ENCODE measurements around the gene IFT88.
"Not testable (repeated sequence)": the region's sequence is repeated elsewhere in the genome, so short reads cannot be mapped to it uniquely, and the experiment has no call there.

The IFT88 gene

GRCh38 chr13:20647758-20648157 is 80.8 kb downstream of the IFT88 start:
- DNase-seq, result no peak

- no peak for DNase-seq
These were observed 86.0 kb downstream of the IFT88 start for GRCh38 chr13:20652946-20653345.

- no peak for DNase-seq
These were observed 87.2 kb downstream of the IFT88 start for GRCh38 chr13:20654156-20654555.

DNA sequence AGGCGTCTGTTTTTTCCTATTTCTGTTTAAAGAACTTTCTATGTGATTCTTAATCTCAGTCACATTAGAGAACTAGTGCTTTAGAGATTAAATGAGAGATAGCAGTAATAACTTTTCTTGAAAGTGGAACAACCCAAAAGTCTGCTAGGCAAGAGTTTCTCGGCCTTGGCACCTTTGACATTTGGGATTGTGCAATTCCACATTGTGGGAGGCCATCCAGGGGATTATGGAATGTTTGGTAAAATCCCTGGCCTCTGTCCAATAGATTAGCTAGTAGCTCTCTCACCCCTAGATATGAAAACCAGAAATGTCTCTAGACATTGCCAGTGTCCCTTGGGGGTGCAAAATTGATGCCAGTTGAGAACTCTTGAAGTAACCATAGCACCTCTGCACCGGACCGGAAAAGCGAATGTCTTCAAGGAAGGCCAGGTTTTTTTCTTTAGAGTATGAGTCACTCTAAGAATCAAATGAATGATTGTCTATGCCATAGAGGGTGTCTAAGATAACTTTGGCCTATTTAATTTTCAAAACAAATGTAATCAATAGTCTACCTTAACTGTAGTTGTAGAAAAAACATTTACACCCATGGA is 91.6 kb downstream of the IFT88 start:
- DNase-seq, result no peak

GRCh38 chr13:20664351-20664750 is 97.4 kb downstream of the IFT88 start:
- DNase-seq, result no peak

GRCh38 chr13:20666948-20667347 is 100.0 kb downstream of the IFT88 start:
- no peak for DNase-seq

- no peak for DNase-seq
These were observed 101.0 kb downstream of the IFT88 start for GRCh38 chr13:20667857-20668437.

DNA sequence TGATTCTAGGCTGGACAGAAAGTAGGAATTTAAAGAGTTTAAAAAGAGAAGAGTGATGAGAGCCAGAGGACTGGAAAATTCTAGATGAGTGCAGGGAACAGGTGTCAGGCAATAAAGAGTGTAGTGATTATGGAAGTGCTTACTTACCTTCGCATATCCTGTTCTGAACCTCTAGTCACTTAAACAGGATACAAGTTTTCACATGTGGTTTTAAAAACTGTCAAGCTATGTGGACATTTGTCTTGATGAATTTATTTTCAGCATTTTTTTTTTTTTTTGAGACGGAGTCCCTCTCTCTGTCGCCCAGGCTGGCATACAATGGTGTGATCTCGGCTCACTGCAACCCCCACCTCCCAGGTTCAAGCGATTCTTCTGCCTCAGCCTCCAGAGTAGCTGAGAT is 102.2 kb downstream of the IFT88 start:
- no peak for DNase-seq

DNA sequence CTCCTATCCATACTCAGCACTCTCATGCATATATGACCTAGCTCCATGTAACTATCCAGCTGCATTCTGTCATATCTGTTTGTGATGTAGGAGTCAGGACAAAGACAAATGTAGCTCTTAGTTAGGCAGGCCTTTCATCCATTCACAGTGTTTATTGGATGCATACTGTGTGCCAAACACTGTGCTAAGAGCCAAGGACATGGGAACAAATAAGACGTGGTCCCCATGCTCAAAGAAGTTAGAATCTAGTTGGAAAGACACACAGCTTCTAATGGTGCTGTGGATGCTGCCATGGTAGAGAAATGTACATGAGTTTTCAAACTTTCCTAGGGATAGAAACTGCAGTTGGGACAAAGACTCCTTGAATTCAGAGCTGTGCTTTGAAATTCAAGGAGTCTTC is 104.8 kb downstream of the IFT88 start:
- DNase-seq, result no peak

GRCh38 chr13:20672772-20673171 is 105.8 kb downstream of the IFT88 start:
- no peak for DNase-seq

DNA sequence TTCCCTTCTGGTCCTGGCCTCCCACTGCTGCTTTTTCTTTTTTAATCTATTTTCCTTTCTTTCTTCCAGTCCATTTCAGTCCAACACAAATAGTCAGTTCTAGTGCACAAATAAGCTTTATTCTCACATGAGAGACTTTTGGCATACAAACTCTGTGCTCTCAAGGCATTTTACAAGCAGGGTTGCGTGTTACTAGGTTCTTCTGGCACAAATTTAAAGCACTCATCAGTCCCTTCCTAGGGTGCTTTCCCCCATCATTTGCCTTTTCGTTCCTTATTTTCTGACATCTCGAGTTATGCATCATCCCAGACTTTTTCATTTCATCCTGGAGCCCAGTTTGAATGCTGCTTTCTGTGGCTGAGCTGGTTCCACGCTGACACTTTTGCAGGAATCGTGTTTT is 106.8 kb downstream of the IFT88 start:
- DNase-seq, result no peak

DNA sequence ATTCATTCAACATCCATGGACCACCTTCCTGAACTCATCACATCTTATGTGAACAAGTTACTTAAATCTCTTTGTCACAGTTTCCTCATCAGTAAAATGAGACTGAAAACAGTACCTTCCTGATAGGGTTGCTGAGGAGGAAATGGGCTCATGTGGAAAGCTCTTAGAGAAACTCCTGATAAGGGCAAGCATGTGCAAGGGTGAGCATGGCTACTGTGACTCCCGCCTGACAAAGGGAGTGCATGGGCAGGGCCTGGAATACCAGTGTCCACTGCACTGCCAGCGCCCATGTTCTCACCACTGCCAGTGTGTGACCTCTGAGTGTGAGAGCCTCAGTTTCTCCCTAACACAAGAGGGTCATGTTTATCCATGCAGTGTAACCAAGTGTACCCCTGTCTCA is 109.3 kb downstream of the IFT88 start:
- DNase-seq, result no peak

- DNase-seq, result not testable (repeated sequence)
These were observed 111.6 kb downstream of the IFT88 start for GRCh38 chr13:20678606-20679005.

- DNase-seq, result no peak
These were observed 112.9 kb downstream of the IFT88 start for GRCh38 chr13:20679879-20680278.

GRCh38 chr13:20680416-20681080 is 113.6 kb downstream of the IFT88 start:
- no peak for DNase-seq

DNA sequence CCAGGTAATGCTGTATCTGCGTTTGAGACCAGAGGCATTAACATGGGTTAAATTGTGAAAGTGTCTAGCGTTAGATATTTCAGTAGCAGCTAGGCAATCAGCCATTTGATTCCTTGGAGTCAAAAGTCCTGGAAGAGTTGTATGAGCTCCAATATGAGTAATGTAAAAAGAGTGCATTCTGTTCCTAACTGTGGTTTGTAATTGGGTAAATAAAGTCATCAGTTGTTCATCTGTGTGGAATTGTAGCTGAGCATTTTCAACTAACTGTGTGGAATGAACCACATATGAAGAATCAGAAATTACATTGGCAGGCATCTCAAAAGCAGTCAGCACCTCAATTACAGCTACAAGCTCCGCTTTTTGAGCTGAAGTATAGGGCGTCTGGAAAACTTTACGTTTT is 114.5 kb downstream of the IFT88 start:
- not testable (repeated sequence) for DNase-seq

- no peak for DNase-seq
These were observed 115.1 kb downstream of the IFT88 start for GRCh38 chr13:20682061-20682460.

DNA sequence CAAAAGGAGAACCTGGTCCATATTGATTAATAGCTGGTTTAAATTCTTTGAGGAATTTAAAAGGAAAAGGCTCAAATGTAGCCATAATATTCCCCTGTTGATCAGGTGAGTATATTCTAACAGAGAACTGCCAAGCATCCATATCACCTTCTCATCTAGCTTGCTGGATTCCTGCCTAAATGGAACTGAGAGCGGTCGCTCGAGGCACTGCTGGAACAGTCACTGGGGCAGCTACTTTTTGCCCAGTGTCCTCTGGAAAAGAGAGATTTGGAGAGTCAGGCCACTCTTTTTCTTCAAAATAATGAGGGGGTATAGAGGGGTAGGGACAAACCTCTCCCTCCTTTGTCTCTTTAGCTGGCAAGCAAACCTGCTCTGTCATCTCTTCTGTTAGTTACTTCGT is 117.1 kb downstream of the IFT88 start:
- no peak for DNase-seq

- no peak for DNase-seq
These were observed 117.6 kb downstream of the IFT88 start for GRCh38 chr13:20684546-20684945.

DNA sequence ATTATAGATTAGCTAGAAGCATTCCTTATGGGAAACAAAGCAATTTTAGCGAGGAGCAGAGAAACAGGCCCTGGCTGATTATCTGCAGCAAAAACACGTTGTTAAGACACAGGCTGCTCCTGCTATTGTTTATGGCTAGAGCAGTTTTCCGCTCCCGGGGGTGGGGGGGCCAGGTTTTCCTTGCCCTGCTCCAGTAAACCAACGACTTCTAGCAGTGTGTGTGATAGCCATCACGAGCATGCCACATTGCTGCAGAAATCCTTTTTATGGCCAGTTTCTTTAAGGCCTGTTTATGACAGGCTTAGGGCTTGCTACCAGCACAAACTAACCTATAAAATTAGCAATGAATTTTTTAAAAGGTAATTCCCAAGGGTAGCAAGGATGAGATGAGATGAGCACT is 118.1 kb downstream of the IFT88 start:
- DNase-seq, result no peak

GRCh38 chr13:20686167-20686566 is 119.2 kb downstream of the IFT88 start:
- no peak for DNase-seq

GRCh38 chr13:20686863-20687579 is 120.1 kb downstream of the IFT88 start:
- no peak for DNase-seq

DNA sequence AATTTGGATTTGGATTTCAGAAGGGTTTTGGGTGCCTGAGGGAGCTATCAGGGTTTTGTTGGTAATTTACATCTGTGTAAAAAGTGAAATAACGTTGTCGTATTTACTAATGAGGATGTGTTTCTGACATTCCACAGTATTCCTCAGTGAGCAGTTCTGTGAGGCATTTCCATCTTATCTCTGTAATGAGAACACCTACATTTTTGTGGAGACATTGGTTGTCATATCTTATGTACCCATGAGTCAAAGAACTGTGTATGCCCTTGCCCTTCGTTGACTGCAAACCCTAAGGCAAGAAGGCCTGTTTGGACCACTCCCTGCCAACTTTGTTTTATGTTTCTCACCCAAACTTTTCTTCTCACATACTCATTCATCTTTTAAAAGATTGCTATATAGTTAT is 122.3 kb downstream of the IFT88 start:
- DNase-seq, result no peak

DNA sequence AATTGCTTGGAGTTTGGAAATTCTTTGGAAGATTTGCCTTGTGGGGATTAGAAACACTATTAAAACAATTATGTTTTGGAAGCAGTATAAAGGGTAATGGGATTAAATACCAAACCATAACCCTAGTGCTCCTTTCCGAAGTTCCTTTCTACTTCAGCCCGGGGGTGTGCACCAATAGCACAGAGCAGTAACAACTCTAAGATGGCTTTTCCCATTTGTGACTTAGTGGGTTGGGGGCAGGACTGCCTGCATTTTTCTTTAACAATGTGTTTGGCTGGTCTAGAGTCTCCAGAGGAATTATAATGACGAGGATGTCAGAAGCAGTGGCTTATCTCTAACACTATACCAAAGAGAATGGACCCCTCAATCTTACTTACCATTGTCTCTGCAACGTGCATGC is 124.7 kb downstream of the IFT88 start:
- no peak for DNase-seq

Data from KG1 (cell line).